Measurements from ENCODE around the gene BCKDHB.

- TF ChIP-seq POLR2A (IDR thresholded peaks at IDR 0.05): no peak
- no peak for TF ChIP-seq EP300 (IDR thresholded peaks at IDR 0.05)
- TF ChIP-seq CTCF (IDR thresholded peaks at IDR 0.05): no peak
- no peak for TF ChIP-seq POLR2AphosphoS5 (IDR thresholded peaks at IDR 0.05)
Measured at GRCh38 chr6:80314531-80314930, 208.1 kb downstream of the BCKDHB start.

Measured in upper lobe of left lung (tissue), 4 donors.